GOT3 (cell line): ENCODE results near the gene HPCAL1.

Source experiments
- DNase-seq: peaks from one replicate; lab custom pipeline; 2025; ENCODE audit warnings: mixed read lengths; lab: John Stamatoyannopoulos, UW

The HPCAL1 gene

DNA sequence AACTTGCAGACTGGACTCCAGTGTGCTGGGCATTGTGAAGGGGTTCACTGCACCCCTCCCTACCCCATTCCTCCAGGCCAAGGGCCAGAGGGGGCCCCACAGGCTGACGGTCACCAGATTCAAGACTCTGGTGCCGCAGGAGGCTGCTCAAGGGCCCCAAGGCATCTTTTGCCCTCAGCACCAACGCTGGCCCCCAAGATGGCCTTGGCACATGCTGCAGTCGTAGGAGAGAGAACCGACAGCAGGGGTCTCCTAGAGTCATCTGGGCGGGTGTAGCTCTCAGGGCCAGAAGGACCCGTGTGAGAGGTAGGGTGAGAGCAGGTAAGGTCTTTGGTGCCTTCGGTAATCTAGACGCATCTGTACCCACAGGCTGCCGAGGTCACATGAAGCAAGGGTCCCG lies 164.1 kb downstream of the HPCAL1 start:
- no peak for DNase-seq

DNA sequence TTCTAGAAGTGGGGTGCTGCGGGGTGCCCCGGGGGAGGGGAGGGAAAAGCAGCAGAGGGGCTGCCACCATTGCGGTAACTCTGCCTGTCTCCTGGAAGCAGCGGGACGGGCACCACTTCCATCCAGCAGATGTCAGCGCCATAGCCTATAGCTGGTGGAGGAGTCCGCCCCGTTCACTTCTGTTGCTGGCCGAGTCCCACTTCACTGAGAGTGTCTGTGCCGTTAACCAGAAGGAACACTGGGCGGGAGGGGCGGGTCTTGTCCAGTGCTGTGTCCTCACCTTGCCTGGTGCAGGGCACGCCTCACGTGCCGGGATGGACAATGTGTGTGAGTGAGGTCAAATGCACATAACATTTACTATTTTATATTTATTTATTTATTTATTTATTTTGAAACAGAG lies 164.7 kb downstream of the HPCAL1 start:
- no peak for DNase-seq

DNA sequence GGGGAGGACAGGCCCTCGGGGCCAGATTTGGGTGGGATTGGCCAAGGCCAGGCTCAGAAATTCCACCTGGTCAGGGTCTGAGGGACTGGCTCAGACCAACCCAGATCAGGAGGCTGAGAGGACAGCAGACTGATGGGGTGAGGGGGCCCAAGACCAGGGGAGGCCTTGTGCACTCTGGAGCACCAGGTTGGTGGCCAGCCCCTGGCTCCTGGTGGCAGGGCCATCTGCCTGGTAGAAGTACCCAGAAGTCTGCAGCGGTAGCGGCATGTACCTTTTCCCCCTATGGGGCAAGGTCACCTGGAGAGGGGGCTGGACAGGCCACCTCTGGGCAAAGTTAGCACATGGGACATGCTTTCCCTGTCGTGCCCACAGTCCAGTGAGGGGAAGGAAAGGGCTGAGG lies 166.6 kb downstream of the HPCAL1 start:
- DNase-seq, result no peak

DNA sequence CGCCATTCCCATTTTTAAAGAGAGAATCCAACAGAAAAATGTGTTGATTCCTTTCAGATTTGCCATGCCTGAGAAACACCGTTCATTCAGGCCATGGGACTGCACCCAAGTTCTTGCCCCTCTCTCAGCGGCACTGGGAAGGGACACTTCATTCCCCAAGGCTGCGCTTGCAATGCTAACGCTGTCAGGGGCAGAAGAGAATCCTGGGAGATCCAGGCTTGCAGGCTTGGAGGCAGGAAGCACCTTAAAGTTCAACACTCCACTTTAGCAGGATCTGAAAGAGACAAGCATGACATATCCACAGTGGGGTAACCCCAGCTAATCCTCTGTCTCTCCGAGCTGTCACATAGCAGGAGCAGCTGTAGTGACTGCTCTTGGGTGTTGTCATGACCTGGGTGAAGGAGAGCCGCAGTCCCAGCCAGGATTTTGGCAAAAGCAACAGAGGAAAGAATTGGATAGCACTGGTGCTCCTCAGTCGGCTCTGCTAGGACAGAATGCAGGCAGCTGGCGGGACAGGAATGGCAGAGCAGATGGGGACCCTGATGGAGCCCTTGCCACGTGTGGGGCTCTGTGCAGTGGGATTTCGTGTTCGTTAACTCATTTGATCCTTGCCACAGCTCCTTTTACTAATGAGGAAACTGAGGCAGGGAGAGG lies 167.4 kb downstream of the HPCAL1 start:
- DNase-seq, result no peak

DNA sequence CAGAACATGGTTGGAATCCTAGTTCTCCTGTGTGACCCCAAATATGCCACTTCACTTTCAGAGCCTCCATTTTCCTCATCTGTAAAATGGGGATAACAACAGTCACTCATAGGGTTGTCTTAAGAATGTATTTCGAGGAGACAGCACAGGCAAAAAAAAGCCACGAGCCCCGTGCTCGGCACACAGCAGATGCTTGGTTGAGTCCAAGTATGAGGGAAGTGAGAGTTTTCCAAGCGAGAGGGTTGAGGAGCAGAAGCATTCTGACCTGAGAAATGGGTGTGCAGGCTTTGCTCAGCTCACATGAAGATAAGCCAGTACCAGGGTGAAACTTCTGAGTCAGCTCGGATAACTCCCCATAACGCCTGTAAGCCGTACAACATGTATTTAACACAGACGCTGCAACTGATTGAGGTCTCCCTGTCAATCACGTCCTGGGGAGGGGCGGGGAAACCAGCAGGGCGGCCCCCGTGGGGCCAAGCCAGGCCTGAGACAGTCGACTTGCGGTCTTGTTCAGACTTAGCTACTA lies 168.4 kb downstream of the HPCAL1 start:
- no peak for DNase-seq

DNA sequence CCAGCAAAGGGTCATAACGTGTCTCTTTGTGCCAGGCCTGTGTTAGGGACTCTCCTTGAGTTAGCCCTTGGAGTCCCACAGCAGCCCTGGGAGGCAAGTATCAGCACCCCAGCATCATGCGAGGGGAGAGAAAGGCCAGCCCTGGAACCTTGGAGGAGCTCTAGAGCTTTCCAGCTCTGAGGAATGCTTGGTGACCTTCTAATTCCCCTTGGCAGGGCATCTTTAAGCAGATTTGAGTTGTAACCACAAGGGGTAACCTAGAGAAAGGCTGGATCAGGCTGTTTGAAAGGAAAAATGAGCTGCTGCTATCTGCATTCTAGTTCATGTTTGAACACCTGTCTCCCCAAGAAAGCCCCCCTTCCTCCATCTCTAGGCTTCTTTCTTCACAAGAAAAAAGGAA lies 169.3 kb downstream of the HPCAL1 start:
- no peak for DNase-seq

DNA sequence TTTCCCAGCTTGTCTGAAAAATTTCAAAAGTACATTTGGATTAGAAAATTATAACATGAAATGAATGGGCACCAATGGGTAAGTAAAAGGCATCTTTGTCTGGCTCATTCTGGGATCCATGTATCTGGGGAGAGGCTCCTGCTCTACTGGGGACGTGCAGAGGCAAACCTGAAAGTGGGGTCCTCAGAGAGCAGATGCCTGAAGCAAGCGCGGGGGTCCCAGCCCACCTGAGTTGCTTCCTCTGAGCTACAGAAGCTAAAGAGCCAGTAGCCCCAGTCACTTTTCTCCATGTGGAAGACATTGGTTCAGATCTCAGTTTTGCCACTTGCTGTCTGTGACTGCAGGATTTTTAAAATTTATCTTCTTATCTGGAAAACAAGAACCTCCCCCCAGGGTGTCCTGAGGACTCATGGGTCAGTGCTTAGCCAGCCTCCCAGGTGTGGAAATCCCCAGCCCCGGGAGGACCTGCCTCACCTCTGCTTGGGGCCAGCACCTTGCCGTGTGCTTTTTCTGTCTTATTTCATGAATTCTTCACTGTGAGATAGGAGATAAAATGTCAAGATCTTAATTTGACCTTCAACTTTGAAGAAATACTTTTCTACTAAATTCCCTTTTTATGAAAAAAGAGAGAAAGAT lies 170.5 kb downstream of the HPCAL1 start:
- DNase-seq, result no peak

DNA sequence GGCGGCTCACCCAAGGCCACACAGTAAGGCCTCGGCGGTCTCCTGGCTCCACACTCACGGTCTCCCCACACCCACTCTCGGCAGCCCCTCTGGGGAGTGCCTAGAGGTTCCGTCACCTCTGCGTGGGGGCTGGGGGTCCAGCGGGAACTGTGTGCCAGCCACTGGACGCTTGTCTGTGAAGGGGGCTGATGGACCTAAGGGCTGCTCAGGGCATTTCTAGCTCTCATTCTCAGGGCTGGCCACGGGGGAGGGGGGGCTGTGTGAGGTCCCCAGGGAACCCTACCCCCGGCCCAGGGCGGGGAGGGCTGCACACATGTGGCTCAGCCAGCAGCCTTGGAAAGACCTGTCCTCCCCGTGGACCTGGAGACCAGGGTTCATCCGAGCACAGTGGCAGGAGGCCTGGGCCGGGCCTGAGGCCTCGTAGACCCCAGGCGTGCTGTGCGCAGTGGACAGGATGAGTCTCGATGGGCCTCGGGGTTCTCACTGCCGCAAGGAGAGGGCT lies 172.6 kb downstream of the HPCAL1 start:
- no peak for DNase-seq

DNA sequence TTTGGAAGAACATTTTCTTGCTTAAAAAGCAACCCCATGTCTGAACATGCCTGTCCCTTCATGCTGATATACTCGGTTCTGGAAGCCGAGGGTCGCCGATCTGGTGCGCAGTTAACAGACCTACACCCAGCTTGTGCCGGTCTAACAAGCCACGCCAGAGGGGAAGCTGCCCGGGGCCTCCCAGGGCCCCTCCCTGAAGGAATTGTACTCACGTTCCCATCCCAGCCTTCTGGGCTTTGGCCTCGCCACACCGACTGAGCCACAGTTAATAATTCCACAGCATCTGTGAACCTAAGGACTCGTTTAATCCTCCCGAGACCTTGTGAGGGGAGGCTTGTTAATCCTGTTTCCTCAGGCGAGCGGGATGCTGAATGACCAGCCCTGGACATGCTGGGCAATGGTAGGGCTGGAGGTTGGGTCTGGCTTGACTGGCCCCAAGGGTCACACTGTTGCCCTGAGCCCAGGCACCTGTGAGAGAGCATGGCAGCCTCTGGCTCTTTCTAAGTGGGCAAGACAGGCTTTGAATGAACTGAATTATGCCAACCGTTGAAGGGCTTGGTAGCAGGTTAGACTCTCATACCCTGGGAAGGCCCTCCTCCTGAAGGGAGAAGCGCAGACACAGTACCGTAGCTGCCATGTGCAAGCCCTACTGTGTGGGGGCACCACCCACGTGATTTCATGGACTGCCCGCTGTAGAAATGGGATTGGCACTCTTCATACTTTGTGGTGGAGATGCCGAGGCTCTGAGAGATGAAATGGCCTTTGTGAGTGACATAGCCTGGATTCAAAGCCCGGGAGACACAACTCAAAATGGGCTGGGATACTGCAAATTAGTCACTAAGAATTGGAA lies 173.3 kb downstream of the HPCAL1 start:
- DNase-seq, result no peak

DNA sequence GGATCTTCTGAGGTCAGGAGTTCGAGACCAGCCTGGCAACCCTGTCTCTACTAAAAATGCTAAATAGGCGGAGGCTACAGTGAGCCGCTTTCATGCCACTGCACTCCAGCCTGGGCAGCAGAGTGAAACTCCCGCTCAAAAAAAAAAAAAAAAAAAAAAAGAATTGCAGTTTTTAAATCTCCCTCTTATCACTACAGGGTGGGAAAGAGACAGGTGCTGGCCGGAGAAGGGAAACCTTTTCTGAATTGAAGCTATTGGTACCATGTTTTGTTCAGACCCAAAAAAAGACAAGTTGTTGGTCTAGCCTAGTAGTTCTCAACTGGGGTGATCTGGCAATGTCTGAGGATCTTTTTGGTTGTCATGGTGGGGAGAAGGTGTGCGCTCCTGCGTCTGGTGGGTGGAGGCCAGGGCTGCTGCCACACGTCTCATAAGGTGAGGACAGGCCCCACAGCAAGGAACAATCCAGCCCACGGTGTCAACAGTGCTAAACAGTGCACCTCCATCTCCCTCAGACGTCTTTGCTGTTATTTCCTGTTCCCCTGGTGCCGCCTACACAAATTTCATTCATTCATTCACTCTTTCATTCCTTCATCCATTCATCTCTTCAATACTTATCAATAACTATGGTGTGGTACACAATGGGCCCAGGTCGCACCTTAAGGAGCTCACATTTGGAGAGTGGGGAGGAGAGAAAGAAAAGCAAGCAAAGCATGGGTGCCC lies 174.2 kb downstream of the HPCAL1 start:
- DNase-seq, result no peak
